ENCODE results near the gene PTGFR.

Gene PTGFR

DNA sequence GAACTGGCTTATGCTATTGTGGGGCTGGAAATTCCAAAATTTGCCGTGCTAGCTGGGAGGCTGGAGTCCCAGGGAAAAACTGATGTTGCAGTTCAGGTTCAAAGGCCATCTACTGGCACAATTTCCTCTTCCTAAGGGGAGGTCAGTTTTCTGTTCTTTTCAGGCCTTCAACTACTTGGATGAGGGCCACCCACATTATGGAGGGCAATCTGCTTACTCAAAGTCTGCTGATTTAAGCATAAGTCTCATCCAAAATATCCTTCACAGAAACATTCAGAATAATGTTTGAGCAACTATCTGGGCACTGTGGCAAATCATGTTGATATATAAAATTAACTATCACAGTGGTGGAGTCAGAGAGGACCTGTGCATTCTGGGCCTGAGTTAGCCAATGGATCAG, 21.2 kb upstream of the PTGFR start:
- no peak for TF ChIP-seq CTCF (IDR thresholded peaks at IDR 0.05; ENCODE audit: low read length, missing control alignments)
- no peak for DNase-seq (ENCODE audit: low read depth)
- H3K4me3 ChIP-seq (replicated peaks; ENCODE audit: low read depth, low read length): no peak overlapping the region

GRCh38 chr1:78471890-78472620, 18.7 kb upstream of the PTGFR start:
- TF ChIP-seq CTCF (IDR thresholded peaks at IDR 0.05; ENCODE audit: low read length, missing control alignments): no peak
- no peak for DNase-seq (ENCODE audit: low read depth)
- no peak overlapping the region for H3K4me3 ChIP-seq (replicated peaks; ENCODE audit: low read depth, low read length)

- no peak for TF ChIP-seq CTCF (IDR thresholded peaks at IDR 0.05; ENCODE audit: low read length, missing control alignments)
- H3K4me3 ChIP-seq (replicated peaks; ENCODE audit: low read depth, low read length): no peak overlapping the region
- DNase-seq (ENCODE audit: low read depth): no peak
Observed at GRCh38 chr1:78472851-78473496, 17.8 kb upstream of the PTGFR start.

DNA sequence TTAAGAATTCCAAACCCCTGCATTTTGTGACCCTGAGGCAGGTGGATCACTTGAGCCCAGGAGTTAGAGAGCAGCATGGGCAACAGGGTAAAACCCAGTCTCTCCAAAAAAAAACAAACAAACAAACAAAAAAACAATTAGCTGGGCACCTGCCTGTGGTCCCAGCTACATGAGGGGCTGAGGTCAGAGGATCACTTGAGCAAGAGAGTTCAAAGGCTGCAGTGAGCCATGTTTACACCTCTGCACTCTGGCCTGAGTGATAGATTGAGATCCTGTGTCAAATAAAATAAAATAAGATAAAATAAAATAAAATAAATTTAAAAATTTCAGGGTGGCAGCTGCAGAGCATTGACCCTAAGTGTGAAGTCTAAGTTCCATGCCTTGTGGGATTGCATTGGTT, 16.7 kb upstream of the PTGFR start:
- no peak for TF ChIP-seq CTCF (IDR thresholded peaks at IDR 0.05; ENCODE audit: low read length, missing control alignments)
- H3K4me3 ChIP-seq (replicated peaks; ENCODE audit: low read depth, low read length): no peak overlapping the region
- DNase-seq (ENCODE audit: low read depth): no peak

DNA sequence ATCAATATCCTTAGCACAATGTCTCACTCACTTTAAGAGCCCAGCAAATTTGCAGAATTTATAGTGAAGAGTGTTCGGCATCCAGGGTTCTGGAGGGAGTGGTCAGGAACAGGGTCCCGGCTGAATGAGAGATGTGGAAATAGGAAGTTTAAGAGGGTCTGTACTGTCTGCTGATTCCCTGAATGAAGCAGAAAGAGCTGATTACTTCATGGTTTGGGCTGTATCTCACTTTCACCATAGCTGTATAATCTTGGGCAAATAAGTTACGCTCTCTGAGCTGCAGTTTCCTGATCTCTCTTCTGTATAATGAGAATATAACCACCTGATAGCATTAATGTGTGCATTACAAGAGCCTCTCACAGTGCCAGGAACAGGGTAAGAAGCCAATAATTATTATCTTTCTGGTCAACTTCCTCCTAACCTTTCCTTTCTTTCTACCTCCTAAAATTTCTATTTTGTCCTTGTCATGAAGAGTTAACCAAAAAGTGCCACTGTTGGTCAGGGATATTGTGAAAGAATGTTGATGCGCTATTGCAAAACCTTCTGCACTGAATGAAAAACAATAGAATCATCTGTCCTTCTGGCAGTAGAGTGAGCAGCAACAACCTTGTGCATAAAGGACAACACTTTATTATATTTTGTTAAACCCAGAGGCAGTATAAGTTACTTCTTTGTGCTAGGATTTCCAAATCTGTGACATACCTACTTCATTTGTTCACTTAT, 14.7 kb upstream of the PTGFR start:
- DNase-seq (ENCODE audit: low read depth): peak; percentile 62
- TF ChIP-seq CTCF (IDR thresholded peaks at IDR 0.05; ENCODE audit: low read length, missing control alignments): no peak
- H3K4me3 ChIP-seq (replicated peaks; ENCODE audit: low read depth, low read length): no peak overlapping the region

DNA sequence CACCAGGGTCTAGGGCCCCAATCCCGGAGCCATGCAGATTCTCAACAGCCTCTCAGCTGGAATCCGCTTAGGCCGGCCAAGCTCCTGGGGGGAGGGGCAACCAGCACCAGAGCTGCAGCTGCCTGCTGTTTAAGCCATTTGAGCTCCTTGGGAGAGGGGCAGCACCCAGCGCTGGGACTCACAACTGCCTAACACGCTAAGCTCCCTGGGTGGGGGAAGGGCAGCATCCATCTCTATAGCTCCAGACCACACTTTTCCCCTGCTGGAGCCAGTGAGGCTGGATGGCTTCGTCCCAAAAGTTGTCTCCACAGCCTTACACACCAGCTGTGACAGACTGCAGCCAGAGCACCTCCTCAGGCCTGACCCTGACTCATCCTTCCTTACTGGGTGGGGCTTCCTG, 6.9 kb upstream of the PTGFR start:
- no peak overlapping the region for H3K4me3 ChIP-seq (replicated peaks; ENCODE audit: low read depth, low read length)
- no peak for DNase-seq (ENCODE audit: low read depth)
- no peak for TF ChIP-seq CTCF (IDR thresholded peaks at IDR 0.05; ENCODE audit: low read length, missing control alignments)
